Right kidney (tissue), 1 donor: ENCODE data around the gene PPP1R1B.
A peak's percentile ranks its signal among the peaks of the same experiment; 100 is the strongest.

ENCODE experiments used
- DNase-seq: peaks from one replicate; pipeline ENCODE4 v3.0.0-alpha.2; 2016

PPP1R1B gene

GRCh38 chr17:39667945-39668924, 41.5 kb downstream of the PPP1R1B start, which contains the start of gene PNMT:
PNMT (plus strand) TSS chr17:39668453; CDS start chr17:39668476, 23 bp downstream.
- peak; percentile 83 for DNase-seq

GRCh38 chr17:39669897-39670735, 43.4 kb downstream of the PPP1R1B start:
- no peak for DNase-seq

- DNase-seq = no peak
Measured at GRCh38 chr17:39670746-39671145, 44.0 kb downstream of the PPP1R1B start.

GRCh38 chr17:39671651-39672521, 45.1 kb downstream of the PPP1R1B start:
- DNase-seq = no peak

GRCh38 chr17:39672522-39673334, 46.0 kb downstream of the PPP1R1B start:
- no peak for DNase-seq

GRCh38 chr17:39673335-39674081, 46.8 kb downstream of the PPP1R1B start:
- DNase-seq = no peak

- no peak for DNase-seq
Measured at GRCh38 chr17:39674179-39674578, 47.4 kb downstream of the PPP1R1B start.

- DNase-seq = no peak
Measured at GRCh38 chr17:39674702-39675389, 48.1 kb downstream of the PPP1R1B start.

GRCh38 chr17:39675390-39676082, 48.8 kb downstream of the PPP1R1B start:
- no peak for DNase-seq

GRCh38 chr17:39676198-39676819, 49.6 kb downstream of the PPP1R1B start:
- DNase-seq = no peak

- no peak for DNase-seq
Measured at GRCh38 chr17:39677072-39677471, 50.3 kb downstream of the PPP1R1B start.

GRCh38 chr17:39677542-39678339, 51.0 kb downstream of the PPP1R1B start:
- peak; percentile 48 for DNase-seq

GRCh38 chr17:39678340-39679116, 51.8 kb downstream of the PPP1R1B start:
- DNase-seq = no peak

- DNase-seq = no peak
Measured at GRCh38 chr17:39679521-39680192, 52.9 kb downstream of the PPP1R1B start.

- no peak for DNase-seq
Measured at GRCh38 chr17:39683295-39683939, 56.7 kb downstream of the PPP1R1B start.
